ENCODE results near the gene APLP2.

DNA sequence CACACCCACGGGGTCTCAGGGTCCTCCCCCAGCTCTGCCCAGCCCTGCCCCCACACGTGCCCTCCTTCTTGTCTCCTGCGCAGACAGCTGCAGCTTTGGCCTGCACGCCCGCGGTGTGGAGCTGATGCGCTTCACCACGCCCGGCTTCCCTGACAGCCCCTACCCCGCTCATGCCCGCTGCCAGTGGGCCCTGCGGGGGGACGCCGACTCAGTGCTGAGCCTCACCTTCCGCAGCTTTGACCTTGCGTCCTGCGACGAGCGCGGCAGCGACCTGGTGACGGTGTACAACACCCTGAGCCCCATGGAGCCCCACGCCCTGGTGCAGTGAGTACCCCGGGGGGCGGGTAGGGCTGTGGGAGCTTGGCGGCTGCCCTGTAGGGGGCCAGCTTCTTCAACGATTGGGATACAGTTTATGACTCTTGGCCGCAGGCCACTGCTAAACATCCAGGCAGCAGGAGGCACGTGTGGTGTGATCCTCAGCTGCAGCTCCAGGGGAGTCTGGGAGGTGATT, 120.7 kb downstream of the APLP2 start:
- TF ChIP-seq, protein P1, sequence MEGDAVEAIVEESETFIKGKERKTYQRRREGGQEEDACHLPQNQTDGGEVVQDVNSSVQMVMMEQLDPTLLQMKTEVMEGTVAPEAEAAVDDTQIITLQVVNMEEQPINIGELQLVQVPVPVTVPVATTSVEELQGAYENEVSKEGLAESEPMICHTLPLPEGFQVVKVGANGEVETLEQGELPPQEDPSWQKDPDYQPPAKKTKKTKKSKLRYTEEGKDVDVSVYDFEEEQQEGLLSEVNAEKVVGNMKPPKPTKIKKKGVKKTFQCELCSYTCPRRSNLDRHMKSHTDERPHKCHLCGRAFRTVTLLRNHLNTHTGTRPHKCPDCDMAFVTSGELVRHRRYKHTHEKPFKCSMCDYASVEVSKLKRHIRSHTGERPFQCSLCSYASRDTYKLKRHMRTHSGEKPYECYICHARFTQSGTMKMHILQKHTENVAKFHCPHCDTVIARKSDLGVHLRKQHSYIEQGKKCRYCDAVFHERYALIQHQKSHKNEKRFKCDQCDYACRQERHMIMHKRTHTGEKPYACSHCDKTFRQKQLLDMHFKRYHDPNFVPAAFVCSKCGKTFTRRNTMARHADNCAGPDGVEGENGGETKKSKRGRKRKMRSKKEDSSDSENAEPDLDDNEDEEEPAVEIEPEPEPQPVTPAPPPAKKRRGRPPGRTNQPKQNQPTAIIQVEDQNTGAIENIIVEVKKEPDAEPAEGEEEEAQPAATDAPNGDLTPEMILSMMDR (IDR thresholded peaks at IDR 0.05) = no peak
- no peak for TF ChIP-seq EP300 (IDR thresholded peaks at IDR 0.05)
